NCI-H774 (cell line): ENCODE results near the gene C8A.

Source experiments
- DNase-seq: peaks from one replicate; lab custom pipeline; 2025; lab: John Stamatoyannopoulos, UW

Gene C8A

GRCh38 chr1:56890229-56890628 is 35.6 kb downstream of the C8A start:
- no peak for DNase-seq

DNA sequence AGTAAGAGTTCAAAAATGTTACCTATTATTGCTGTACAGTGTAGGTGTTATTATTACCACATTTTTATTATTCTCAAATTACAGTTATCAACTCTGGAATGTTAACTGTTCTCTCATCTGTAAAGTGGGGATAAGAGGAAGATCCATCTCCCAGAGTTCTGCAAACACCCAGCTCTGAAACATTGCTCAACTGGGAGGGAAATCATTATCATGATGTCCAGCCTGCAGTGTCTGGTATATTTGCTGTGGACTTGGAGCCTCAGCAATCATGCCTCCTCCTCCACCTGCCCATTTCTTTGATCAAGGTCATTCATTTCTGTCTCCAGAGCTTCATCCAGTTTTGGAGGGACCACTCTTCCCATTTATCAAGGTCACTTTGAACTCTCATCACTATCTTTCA is 39.4 kb downstream of the C8A start:
- no peak for DNase-seq

DNA sequence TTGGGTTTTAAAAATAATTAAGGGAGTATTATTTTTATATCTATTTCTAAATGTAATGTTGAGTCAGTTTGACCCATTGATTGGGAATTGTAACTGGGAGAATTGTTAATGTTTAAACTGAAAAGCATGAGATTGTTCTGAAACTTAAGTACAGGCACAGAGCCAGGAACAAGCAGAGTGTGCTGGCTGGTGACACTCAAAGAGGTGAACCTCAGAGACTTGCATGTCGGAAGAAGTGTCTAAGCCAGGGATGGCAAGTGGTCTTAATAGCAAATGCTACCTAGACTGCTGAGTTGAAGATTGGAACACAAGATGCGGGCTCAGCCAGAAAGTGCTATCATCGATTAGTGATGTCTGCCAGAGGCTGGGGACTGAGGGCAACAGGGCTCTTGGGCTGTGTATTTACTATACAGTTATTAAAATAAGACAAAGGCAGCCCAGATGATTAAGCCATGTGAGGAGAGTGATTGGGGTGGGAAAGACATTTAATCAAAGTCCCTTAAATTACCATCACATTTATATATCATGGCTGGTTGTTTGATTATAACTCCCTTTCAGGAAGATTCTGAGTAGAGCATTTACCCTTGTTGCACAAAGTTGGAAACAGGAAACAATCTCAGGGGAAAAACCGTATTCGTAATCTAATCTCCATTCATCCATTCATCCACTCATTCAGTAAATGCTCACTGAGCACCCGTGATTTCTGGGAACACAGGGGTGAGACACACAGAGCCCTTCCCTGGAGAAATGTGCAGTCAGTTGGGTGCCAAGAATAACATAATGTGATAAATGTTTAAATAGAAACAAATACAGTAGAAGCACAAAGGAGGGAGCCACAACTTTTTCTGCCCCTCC is 42.8 kb downstream of the C8A start:
- DNase-seq = no peak

DNA sequence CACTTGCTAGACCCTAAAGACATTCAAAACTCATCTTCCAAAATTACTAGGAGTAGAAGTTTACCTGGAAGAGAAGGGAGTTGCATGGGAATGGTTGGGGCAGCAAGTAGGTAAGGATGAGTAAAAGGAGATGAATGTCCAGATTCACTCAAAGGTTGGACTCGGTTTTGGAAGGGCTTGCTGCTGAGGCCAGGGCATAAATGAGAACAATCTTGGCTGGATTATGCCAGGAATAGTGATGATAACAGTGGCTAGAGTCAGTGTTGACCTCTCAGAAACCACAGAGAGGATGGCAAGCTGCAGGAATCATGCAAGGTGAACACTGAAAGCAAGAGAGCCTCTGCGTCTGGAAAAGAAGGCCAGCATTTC is 43.4 kb downstream of the C8A start:
- DNase-seq = no peak

- DNase-seq = no peak
Observed at GRCh38 chr1:56898879-56899278, 44.3 kb downstream of the C8A start.

GRCh38 chr1:56901716-56902115 is 47.1 kb downstream of the C8A start:
- no peak for DNase-seq

- no peak for DNase-seq
Observed at GRCh38 chr1:56903778-56904177, 49.2 kb downstream of the C8A start.

GRCh38 chr1:56904663-56905397 is 50.2 kb downstream of the C8A start:
- no peak for DNase-seq

DNA sequence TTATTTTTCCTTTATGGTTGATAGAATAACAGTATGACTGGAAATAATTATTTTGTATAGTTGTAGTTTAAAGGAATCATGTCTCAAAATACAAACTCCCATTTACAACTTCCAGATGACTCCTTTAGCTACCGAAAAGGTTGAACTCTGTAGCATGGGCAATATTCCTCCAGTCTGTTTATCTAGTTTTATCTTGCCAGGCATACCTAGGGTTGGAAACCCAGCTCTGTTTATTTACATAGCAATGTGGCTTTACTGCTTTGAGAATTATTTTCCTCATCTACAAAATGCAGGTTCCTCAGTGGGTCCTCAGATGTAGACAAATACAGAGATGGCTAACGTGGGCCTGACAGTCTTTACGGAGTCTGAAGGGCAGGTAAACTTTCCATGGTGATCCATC is 51.1 kb downstream of the C8A start:
- DNase-seq = no peak

GRCh38 chr1:56908619-56909221 is 54.1 kb downstream of the C8A start:
- DNase-seq = no peak

- DNase-seq = no peak
Observed at GRCh38 chr1:56910441-56910985, 55.9 kb downstream of the C8A start.

DNA sequence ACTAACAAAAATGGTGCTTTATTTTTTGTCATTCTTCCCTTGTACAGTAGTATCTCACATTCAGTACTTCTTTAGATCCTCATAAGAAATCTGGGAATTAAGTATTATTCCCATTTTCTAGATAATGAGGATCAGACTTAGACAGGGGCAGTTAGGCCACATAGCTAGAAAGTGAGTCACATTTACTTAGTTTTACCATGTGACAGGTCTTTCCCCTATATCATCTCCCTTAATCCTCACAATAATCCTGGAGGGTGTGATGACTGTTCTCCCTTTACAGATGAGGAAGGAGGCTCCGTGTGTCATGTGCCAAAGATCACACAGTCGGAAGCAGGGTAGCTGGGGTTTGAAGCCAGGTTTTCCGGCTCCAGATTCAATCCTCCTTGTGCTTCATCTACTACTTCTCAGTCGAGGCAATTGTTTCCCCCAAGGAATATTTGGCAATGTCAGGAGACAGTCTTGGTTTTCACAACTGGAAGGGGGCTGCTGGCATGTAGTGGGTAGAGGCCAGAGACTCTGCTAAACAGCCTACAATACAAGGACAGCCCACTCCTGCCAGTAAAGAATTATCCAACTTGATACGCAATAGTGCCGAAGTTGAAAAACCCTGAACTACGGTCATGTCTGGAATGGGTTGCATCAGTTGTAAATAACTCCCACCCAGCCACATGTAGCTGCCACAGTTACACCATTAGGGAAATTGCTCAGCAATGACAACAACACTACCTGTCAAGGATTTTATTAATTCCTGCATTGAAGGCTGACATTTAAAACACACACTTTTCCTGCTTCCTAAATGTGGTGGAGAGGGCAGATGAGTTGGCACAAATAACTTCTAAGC is 56.7 kb downstream of the C8A start:
- no peak for DNase-seq

DNA sequence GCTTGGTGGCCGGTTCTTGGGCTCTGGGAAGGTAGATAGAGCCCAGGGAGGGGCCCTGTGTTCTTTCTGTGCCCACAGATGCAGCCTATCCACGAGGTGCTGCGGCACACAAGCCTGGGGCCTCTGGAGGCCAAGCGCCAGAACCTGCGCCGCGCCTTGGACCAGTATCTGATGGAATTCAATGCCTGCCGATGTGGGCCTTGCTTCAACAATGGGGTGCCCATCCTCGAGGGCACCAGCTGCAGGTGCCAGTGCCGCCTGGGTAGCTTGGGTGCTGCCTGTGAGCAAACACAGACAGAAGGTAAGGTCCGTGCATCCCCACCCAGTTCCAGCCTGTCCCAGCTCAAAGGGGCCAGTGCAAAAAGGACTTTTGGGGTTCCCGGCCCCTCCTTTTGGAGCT is 57.7 kb downstream of the C8A start:
- DNase-seq = no peak

DNA sequence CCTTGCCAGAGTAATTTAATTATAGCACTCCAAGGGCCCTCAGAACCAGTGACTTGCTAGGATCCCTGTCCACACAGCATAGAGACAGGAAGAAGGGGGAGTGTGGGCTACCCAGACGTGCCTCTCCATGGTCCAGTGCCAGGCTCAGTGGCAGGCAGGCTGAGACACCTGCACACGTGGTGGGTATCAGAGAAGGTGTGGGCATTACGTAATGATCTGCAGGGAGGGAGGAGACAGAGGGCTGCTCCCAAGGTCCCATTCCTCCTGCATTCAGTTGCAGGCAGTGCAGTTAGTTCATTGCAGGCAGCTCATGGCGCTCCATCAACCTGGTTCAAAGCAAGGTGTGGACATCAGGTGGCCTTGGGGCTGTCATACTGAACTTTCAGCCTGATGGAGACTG is 61.4 kb downstream of the C8A start:
- DNase-seq = no peak

- DNase-seq = no peak
Observed at GRCh38 chr1:56916630-56917029, 62.0 kb downstream of the C8A start.

DNA sequence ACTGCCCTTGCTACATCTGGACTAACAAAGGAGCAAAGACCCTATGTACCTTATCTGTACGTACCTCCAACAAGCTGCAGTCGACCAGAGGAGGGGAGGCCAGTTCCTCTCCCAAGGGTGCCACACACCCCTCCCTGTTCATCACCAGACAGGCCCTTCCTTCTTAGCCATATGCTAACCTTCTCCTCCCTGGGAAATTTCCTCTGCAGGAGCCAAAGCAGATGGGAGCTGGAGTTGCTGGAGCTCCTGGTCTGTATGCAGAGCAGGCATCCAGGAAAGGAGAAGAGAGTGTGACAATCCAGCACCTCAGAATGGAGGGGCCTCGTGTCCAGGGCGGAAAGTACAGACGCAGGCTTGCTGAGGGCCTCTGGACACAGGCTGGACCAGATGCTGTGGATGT is 62.8 kb downstream of the C8A start:
- DNase-seq = no peak

GRCh38 chr1:56920591-56921001 is 66.0 kb downstream of the C8A start:
- DNase-seq = no peak

GRCh38 chr1:56921479-56921878 is 66.9 kb downstream of the C8A start:
- no peak for DNase-seq

DNA sequence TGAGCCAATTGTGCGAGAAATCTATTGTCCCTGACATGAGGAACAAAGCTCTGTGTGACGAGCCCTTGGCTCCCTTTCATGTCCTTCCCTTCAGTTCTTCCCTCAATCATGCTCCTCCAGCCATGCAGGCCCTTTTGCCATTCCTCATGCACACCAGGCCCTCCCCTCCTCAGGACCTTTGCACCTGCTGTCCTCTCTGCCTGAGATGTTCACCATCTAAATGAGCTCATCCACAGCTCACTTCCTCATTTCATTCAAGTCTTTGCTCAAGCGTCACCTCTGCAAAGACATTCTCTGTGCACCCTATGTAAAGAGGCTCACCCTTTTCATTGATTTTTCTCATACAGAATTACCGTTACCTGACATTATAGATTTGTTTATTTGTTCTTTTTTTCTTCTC is 67.5 kb downstream of the C8A start:
- DNase-seq = no peak

DNA sequence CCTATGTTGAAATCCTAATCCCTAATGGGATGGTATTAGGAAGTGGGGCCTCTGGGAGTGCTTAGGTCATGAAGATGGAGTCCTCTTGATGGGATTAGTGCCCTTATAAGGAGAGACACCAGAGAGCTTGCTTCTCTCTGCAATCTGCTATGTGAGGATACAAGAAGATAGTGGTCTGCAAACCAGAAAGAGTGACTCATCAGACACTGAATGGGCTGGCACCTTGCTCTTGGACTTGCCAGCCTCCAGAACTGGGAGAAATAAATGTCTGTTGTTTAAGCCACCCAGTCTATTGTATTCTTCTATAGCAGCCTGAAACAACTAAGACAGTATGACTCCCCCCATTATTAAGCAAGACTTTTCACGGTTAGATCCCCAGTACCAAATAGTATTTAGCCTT is 67.9 kb downstream of the C8A start:
- no peak for DNase-seq

DNA sequence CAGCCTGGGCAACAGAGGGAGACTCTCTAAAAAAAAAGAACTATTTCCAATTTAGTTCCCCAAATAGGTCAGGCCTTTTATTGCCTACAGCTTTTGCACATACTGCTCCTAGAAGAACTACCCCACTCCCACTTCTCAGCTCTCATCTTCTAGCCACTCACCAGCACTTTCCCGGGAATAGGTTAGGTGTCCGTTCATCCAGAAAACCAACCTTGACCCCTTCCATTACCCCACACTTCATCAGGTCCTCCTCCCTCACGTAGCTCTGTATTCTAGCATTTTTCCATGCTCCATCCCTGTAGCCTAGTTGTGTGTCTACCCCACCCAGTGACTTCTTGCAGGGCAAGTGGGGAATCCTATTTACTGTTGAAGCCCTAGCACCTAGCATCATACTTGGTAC is 68.6 kb downstream of the C8A start:
- no peak for DNase-seq

- DNase-seq = no peak
Observed at GRCh38 chr1:56924116-56924515, 69.5 kb downstream of the C8A start.
